Keratinocyte (primary cell): ENCODE results near the gene RAB11FIP4.

Experiments used
- EZH2 ChIP-seq: IDR thresholded peaks from one replicate; pipeline ENCODE4 v1.6.1; 2012; ENCODE audit warnings: inconsistent platforms, mild to moderate bottlenecking, low read length, moderate library complexity
- TF ChIP-seq, protein P1 (sequence below), 3 experiments: IDR thresholded peaks in 1 of 3; conservative IDR thresholded peaks in 1 of 3; optimal IDR thresholded peaks in 1 of 3; 2 replicates in 2 of 3; 3 replicates in 1 of 3; pipeline versions ENCODE3 to v1.5.1; 2011; ENCODE audit warnings: low read length in 3 of 3, mild to moderate bottlenecking in 3 of 3, moderate library complexity in 2 of 3, control low read depth in 1 of 3, inconsistent platforms in 1 of 3; ENCODE audit not compliant: insufficient read depth in 2 of 3; ENCODE audit errors: extremely low read depth in 1 of 3

DNA sequence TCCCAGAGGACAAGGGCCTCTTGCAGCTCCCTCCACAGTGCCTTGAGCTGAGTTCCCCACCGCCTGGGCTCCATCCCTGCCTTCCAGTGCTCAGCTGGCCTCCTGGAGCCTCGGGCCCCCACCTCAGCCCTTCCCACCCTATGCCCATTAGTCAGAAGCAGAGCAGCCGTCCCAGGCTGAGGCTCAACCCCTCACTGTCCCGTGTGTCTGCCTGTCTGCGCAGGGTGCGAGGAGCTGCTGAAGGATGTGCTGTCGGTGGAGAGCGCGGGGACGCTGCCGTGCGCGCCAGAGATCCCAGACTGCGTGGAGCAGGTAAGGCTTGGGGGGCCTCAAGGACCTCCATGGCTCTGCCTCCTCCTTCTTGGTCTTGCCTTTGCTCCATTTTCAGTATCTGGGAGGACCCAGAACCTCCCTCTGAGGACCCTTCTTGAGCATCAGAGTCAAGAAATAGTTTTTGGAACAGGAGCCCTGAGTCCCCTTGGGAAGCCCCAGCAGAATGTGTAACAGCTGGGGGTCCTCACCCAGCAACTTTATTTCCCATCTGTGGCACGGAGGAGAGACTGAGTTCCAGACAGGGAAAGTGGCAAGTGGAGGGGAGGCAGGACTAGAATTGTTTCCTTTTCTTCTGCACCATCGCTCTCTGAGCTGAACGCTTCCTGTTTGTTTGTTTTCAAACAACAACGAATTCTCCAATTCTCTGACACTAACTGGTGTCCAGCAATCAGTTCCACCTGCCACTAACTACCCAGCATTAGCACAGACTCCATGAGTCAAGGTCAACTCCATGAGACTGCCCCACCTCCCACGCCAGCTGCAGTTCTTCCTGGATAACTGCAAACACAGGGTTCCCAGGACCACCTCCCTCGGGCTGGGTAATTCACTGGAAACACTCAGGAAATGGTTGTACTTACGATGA is 42.6 kb downstream of the RAB11FIP4 start:
- TF ChIP-seq, protein P1, sequence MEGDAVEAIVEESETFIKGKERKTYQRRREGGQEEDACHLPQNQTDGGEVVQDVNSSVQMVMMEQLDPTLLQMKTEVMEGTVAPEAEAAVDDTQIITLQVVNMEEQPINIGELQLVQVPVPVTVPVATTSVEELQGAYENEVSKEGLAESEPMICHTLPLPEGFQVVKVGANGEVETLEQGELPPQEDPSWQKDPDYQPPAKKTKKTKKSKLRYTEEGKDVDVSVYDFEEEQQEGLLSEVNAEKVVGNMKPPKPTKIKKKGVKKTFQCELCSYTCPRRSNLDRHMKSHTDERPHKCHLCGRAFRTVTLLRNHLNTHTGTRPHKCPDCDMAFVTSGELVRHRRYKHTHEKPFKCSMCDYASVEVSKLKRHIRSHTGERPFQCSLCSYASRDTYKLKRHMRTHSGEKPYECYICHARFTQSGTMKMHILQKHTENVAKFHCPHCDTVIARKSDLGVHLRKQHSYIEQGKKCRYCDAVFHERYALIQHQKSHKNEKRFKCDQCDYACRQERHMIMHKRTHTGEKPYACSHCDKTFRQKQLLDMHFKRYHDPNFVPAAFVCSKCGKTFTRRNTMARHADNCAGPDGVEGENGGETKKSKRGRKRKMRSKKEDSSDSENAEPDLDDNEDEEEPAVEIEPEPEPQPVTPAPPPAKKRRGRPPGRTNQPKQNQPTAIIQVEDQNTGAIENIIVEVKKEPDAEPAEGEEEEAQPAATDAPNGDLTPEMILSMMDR (optimal IDR thresholded peaks at IDR 0.05 in 1 of 3, IDR thresholded peaks at IDR 0.05 in 1 of 3, conservative IDR thresholded peaks at IDR 0.05 in 1 of 3; ENCODE audit: extremely low read depth in 1 of 3, insufficient read depth in 2 of 3, low read length in 3 of 3), result no peak
- no peak for TF ChIP-seq EZH2
